DOHH2 (cell line): ENCODE measurements around the gene WDR18.

Experiments
- H3F3A ChIP-seq: fragments of 200-600 bp; sonication (generic), shearing (Covaris generic); 2 replicates; pipeline ENCODE4 v1.6.0; 2016; ENCODE audit warnings: antibody characterized with exemption, mild to moderate bottlenecking; ENCODE audit not compliant: control insufficient read depth, insufficient read depth
- H3K27ac ChIP-seq: fragments of 200-600 bp; sonication (generic); 2 replicates; pipeline ENCODE4 v1.5.1; 2014; ENCODE audit warnings: low read depth, mild to moderate bottlenecking, low read length, moderate library complexity
- H3K27me3 ChIP-seq: fragments of 200-600 bp; sonication (generic); 2 replicates; pipeline ENCODE4 v1.6.1; 2014; ENCODE audit warnings: mild to moderate bottlenecking, low read length, mixed read lengths; ENCODE audit not compliant: control insufficient read depth
- H3K36me3 ChIP-seq: fragments of 200-600 bp; sonication (generic); 2 replicates; pipeline ENCODE4 v1.6.1; 2014; ENCODE audit warnings: mild to moderate bottlenecking, low read length, moderate library complexity, mixed read lengths; ENCODE audit not compliant: control insufficient read depth
- H3K4me1 ChIP-seq: fragments of 200-600 bp; sonication (generic); 2 replicates; pipeline ENCODE4 v1.6.1; 2014; ENCODE audit warnings: mild to moderate bottlenecking, low read length, mixed read lengths; ENCODE audit not compliant: control insufficient read depth
- H3K4me2 ChIP-seq: fragments of 200-600 bp; sonication (generic); 2 replicates; pipeline ENCODE4 v1.6.0; 2014; ENCODE audit warnings: mild to moderate bottlenecking, low read length, moderate library complexity
- H3K4me3 ChIP-seq: fragments of 200-600 bp; sonication (generic); 2 replicates; pipeline ENCODE4 v1.5.1; 2014; ENCODE audit warnings: mild to moderate bottlenecking, low read length, mixed read lengths
- H3K79me2 ChIP-seq: fragments of 200-600 bp; sonication (generic); 2 replicates; pipeline ENCODE4 v1.6.1; 2014; ENCODE audit warnings: mild to moderate bottlenecking, low read length, mixed read lengths; ENCODE audit not compliant: control insufficient read depth
- H3K9me2 ChIP-seq: fragments of 200-600 bp; sonication (generic); replicated peaks from 2 replicates; pipeline ENCODE4 v1.6.1; 2014; ENCODE audit warnings: mild to moderate bottlenecking, low read length, mixed read lengths; ENCODE audit not compliant: control insufficient read depth
- H3K9me3 ChIP-seq: fragments of 200-600 bp; sonication (generic); 2 replicates; pipeline ENCODE4 v1.6.1; 2014; ENCODE audit warnings: antibody characterized with exemption, low read length, mixed read lengths; ENCODE audit not compliant: control insufficient read depth, insufficient read depth
- H4K20me1 ChIP-seq: fragments of 200-600 bp; sonication (generic); 2 replicates; pipeline ENCODE4 v1.6.0; 2014; ENCODE audit warnings: low read depth, mild to moderate bottlenecking, antibody characterized with exemption, low read length, moderate library complexity; ENCODE audit not compliant: control insufficient read depth, insufficient read depth
- CTCF ChIP-seq: fragments of 200-600 bp; sonication (generic); IDR thresholded peaks from one replicate; pipeline ENCODE4 v1.5.1; 2014; ENCODE audit warnings: antibody characterized with exemption, mild to moderate bottlenecking, low read depth, low read length; ENCODE audit not compliant: poor library complexity, severe bottlenecking
- EZH2phosphoT487 ChIP-seq: fragments of 200-600 bp; sonication (generic); IDR thresholded peaks from 2 replicates; pipeline ENCODE4 v1.6.1; 2017; ENCODE audit warnings: borderline replicate concordance, mild to moderate bottlenecking, antibody characterized with exemption, low read length, moderate library complexity, mixed read lengths

The WDR18 gene

DNA sequence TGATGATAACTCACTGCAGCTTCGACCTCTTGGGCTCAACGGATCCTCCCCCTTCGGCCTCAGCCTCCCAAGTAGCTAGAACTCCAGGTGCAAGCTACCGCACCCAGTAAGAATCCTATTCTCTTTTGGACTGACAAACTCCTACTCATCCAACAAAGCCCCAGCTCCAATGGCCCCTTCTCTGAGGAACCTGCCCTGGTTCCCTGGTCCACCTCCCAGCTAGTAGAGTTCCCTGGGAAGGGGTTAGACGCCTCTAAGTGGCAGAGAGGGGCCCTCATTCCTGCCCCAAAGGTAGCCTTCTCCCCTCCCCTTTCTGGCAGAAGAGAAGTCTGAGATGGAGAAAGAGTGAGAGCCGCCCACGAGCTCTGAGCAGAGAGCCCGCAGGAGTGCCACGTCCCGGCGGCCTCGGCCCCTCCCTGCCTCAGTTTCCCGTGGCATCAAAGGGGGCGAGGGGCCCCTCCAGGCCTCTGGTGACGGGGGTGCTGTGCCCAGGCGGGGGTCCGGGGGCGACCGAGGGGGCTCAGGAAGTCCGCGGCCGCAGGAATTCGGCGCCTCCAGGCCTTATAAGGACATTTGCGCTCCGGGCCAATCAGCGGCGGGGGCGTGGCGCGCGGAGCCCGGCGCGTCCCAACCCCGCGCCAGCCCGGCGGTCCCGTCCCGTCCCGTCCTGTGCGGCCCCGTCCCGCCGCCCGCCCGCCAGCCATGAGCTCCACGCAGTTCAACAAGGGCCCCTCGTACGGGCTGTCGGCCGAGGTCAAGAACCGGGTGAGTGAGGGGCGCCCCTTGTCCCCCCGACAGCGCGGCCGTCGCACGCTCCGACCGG, 42.0 kb downstream of the WDR18 start, which contains the start of gene CNN2:
TSS of gene CNN2 (plus strand) at position 649 of the 823 bp plus-strand sequence. CDS start at position 703, 54 bp downstream.
- no peaks in the 10 kb centered on the region for H3K27me3 ChIP-seq
- 0 out of 2 replicates have a peak, but pooled peaks cover 3% of the 10 kb centered on the region for H4K20me1 ChIP-seq
- peak within 1 kb of the TSS; percentile 85 for H3K4me2 ChIP-seq
- no peaks in the 10 kb centered on the region for H3K9me2 ChIP-seq
- peak within 1 kb of the TSS; percentile 90 for H3K4me3 ChIP-seq
- no peak for TF ChIP-seq EZH2phosphoT487
- no peak for TF ChIP-seq CTCF
- H3K4me1 ChIP-seq: peaks cover 44% of the 10 kb centered on the region
- no peaks in the 10 kb centered on the region for H3K9me3 ChIP-seq
- H3K36me3 ChIP-seq: peaks cover 32% of the 10 kb centered on the region
- peak within 1 kb of the TSS; percentile 84 for H3K27ac ChIP-seq
- H3K79me2 ChIP-seq: peaks cover 49% of the 10 kb centered on the region
- H3F3A ChIP-seq: peaks cover 17% of the 10 kb centered on the region

GRCh38 chr19:1026783-1027649, 42.9 kb downstream of the WDR18 start:
- TF ChIP-seq EZH2phosphoT487 (no peak), CTCF (no peak)
- H3K4me1 ChIP-seq: peaks cover 37% of the 10 kb centered on the region
- peak overlapping the region; percentile 85 for H3K4me2 ChIP-seq
- H3K36me3 ChIP-seq: peaks cover 36% of the 10 kb centered on the region
- peaks cover 49% of the 10 kb centered on the region for H3K79me2 ChIP-seq
- H3K9me3 ChIP-seq: no peaks in the 10 kb centered on the region
- H3K27ac ChIP-seq: peak overlapping the region; percentile 84
- peak overlapping the region; percentile 90 for H3K4me3 ChIP-seq
- peaks cover 13% of the 10 kb centered on the region for H3F3A ChIP-seq
- H3K27me3 ChIP-seq: no peaks in the 10 kb centered on the region
- H4K20me1 ChIP-seq: 0 out of 2 replicates have a peak, but pooled peaks cover 3% of the 10 kb centered on the region
- H3K9me2 ChIP-seq: no peaks in the 10 kb centered on the region

GRCh38 chr19:1027650-1028061, 43.5 kb downstream of the WDR18 start:
- H3K9me3 ChIP-seq: no peaks in the 10 kb centered on the region
- peaks cover 42% of the 10 kb centered on the region for H3K36me3 ChIP-seq
- H3K4me3 ChIP-seq: peak overlapping the region; percentile 90
- H3K27me3 ChIP-seq: no peaks in the 10 kb centered on the region
- TF ChIP-seq CTCF: no peak
- TF ChIP-seq EZH2phosphoT487: no peak
- H4K20me1 ChIP-seq: 0 out of 2 replicates have a peak, but pooled peaks cover 3% of the 10 kb centered on the region
- peaks cover 52% of the 10 kb centered on the region for H3K79me2 ChIP-seq
- peak overlapping the region; percentile 84 for H3K27ac ChIP-seq
- peaks cover 30% of the 10 kb centered on the region for H3K4me1 ChIP-seq
- H3K4me2 ChIP-seq: peak overlapping the region; percentile 85
- H3F3A ChIP-seq: peaks cover 8% of the 10 kb centered on the region
- no peaks in the 10 kb centered on the region for H3K9me2 ChIP-seq
